AG09319 (cell line): ENCODE measurements around the gene HERC2.
"Not testable (repeated sequence)": the region's sequence is repeated elsewhere in the genome, so short reads cannot be mapped to it uniquely, and the experiment has no call there.

ENCODE experiments used
- DNase-seq: peaks from one replicate; pipeline ENCODE4 v3.0.0-alpha.2; 2010; ENCODE audit warnings: low read depth; ENCODE audit errors: extremely low read depth
- TF ChIP-seq, protein P1 (sequence below): IDR thresholded peaks from 2 replicates; pipeline ENCODE4 v1.5.1; 2011; ENCODE audit warnings: low read depth, mild to moderate bottlenecking, inconsistent platforms, low read length, moderate library complexity

HERC2 gene

DNA sequence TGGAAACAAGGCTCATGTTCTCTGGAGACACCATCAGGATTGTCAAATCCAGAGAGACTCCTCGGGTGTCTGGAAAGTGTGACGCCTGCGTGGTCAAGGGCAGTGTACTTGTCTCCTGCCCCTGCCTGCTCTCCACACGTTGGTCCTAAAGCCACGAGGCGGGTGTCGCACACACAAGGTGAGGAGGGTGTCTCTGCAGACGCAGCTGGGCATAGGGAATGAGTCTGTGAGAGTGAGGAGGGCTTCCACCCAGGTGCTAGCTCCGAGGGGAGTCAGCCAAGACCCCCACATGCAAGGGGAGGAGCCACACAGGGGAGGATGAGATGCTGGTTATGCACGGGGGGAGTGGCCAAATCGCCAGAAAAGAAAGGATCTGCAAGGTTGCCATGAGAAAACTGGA lies 194.9 kb downstream of the HERC2 start:
- DNase-seq = no peak
- TF ChIP-seq, protein P1, sequence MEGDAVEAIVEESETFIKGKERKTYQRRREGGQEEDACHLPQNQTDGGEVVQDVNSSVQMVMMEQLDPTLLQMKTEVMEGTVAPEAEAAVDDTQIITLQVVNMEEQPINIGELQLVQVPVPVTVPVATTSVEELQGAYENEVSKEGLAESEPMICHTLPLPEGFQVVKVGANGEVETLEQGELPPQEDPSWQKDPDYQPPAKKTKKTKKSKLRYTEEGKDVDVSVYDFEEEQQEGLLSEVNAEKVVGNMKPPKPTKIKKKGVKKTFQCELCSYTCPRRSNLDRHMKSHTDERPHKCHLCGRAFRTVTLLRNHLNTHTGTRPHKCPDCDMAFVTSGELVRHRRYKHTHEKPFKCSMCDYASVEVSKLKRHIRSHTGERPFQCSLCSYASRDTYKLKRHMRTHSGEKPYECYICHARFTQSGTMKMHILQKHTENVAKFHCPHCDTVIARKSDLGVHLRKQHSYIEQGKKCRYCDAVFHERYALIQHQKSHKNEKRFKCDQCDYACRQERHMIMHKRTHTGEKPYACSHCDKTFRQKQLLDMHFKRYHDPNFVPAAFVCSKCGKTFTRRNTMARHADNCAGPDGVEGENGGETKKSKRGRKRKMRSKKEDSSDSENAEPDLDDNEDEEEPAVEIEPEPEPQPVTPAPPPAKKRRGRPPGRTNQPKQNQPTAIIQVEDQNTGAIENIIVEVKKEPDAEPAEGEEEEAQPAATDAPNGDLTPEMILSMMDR = no peak

DNA sequence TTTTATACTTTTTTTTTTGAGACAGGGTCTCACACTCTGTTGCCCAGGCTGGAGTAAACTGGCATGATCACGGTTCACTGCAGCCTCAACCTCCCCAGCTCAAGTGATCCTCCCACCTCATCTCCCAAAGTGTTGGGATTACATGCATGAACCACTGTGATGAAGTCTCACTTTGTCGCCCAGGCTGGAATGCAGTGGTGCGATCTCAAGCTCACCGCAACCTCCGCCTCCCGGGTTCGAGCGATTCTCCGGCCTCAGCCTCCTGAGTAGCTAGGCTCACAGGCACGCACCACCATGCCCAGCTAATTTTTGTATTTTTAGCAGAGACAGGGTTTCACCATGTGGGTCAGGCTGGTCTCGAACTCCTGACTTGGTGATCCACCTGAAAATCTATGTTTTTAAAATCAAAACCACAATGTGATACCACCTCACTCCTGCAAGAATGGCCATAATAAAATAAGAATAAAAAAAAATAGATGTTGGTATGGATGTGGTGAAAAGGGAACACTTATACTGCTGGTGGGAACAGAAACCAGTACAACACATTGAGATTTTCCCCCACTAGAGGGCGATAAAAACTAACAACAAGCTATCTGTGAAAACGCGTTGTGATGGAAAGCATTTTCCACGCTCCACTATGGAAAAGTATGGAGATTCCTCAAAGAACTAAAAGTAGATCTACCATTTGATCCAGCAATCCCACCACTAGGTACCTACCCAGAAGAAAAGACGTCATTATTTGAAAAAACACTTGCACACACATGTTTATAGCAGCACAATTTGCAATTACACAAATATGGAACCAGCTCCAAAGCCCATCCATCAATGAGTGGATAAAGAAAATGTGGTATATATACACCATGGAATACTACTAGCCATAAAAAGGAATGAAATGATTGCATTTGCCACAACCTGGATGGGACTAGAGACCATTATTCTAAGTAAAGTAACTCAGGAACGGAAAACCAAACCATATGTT lies 196.0 kb downstream of the HERC2 start:
- peak; percentile 10 for DNase-seq
- TF ChIP-seq, protein P1 = peak; percentile 58

DNA sequence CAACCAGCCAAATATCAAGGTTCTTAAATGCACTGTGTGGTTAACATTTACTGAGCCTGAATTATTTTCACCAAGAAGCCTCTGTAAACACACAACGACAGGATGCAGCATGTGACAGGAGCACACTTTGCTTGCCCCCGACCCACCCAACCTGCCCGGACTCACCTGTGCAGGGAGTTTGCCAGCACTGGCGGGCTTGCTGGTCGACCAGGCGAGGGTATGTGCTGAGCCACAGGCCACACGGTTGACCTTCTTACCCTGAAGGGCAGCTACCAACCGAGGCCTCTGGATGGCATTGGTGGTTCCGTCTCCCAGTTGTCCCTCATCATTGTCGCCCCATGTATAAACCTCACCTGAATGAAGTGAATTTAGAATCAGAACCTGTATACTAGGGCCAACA lies 197.1 kb downstream of the HERC2 start:
- DNase-seq = no peak
- TF ChIP-seq, protein P1 = no peak

DNA sequence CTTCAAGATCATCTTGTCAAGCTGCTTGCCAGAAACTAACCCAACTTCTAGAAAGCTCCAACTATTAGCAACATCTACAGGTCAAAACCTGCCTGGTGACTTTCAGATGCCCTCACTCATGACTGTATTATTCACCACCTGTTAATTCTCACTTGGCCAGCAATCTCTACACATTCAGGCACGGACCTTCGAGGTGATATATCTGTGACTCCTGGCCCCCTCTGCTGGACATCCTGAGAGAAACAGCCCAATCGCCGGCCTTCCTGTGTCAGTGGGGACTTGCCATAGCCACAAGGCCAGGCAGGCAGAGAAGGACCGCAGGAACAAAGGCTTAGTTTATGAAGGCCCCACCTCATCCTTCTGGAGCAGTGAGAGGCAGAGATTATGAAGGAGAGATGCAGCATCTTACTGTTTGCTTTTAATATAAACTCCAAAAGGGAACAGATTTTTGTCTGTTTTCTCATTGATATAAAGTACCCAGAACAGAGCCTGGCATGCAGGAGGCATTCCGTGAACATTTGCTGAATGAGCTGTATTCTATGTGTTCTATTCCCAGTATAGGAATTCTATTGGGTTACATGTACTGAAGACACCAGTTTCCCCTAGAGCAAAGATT lies 198.5 kb downstream of the HERC2 start:
- TF ChIP-seq, protein P1 = peak; percentile 82
- no peak for DNase-seq

DNA sequence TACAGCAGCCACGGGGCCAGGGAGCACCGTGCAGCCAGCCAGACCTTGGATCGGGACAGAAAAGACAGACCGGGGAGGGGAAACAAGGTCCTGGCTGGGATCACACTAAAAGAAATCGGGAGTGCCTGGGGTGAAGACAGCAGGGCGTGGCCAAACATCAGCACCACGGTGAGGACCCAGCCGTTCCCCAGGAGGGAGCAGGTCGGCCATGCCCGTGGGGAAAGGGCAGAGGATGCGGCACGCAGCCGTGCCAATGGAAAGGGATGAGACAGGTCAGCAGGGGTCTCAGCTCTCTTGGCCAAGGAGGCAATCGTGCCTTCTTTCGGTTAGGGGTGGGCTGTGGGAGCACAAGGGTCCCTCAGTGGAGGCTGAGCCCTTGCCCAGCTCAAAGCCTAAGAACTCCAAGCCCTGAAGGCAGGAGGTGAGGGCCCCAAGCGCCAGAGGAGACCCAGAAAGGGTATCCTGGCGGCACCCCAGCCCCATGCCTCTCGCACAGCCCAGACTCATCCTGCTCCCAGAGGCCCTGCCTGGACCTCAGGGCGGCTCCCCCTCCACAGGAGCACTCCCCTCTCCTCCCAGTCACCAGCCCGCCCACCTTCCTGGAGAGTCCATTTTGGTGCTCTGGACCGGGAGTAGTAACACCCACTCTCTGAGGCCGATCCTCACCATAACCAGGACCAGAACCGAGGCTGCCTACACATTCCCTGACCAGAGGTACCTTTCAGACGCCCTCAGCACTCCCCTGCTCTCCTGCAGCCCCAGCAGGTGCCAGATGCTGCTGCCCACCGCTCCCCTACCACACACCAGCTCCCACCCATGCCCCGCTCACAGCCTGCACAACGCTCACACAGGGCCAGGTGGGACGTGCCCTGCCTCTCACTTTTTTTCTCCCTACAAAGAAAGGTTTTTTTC lies 199.7 kb downstream of the HERC2 start:
- no peak for DNase-seq
- TF ChIP-seq, protein P1 = no peak

DNA sequence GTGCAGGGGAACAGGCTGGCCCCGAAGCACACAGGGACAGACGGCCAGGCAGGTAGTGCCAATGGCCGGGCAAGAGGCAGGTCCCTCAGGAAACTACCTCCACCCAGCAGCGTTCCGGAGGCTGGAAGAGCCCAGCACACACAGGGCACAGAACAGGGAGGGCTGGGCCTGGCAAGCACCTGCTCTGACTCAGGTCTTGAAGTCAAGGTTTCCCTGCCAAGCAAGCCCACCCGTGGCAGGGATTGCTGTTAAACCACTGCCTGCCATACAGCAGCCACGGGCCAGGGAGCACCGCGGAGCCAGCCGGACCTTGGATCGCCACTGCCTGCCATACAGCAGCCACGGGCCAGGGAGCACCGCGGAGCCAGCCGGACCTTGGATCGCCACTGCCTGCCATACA lies 200.4 kb downstream of the HERC2 start:
- DNase-seq = not testable (repeated sequence)

DNA sequence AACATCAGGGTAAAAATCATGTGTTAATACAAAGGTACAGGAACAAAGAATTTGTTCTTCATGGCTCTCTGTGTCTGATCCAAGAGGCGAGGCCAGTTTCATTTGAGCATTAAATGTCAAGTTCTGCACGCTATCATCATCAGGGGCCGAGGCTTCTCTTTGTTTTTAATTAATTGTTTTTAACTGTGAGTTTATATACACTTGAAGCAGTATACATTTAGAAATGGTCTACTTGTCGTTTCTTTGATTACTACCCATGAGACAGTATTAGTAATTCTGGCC lies 201.7 kb downstream of the HERC2 start:
- TF ChIP-seq, protein P1 = no peak
- DNase-seq = no peak
